CD8-positive, alpha-beta memory T cell (primary cell): ENCODE results near the gene YJEFN3. TPM values are rescaled to one million over a fixed set of nuclear protein-coding genes. Genes with fewer than 3 reads are reported as not detected.
A peak's percentile ranks its signal among the peaks of the same experiment; 100 is the strongest.

Experiments used
- CTCF ChIA-PET: fragments of 350-600 bp; sonication (Branson Sonifier 250); formaldehyde crosslinking; loops from one replicate; lab custom pipeline; 2021; ENCODE audit warnings: antibody characterized with exemption; lab: Charles Lee
- POLR2A ChIA-PET: fragments of 350-600 bp; sonication (Branson Sonifier 250); formaldehyde crosslinking; loops from one replicate; lab custom pipeline; 2021; ENCODE audit warnings: antibody characterized with exemption; lab: Charles Lee
- DNase-seq, 5 donors: peaks; one replicate each; pipeline versions ENCODE4 v3.0.0 to v3.0.0-alpha.2; 2020 to 2022; ENCODE audit warnings: mixed read lengths in 1 of 5
- H3K27ac ChIP-seq: one replicate; pipeline ENCODE4 v1.7.0; 2013; ENCODE audit warnings: low read depth, mild to moderate bottlenecking, low read length, moderate library complexity
- H3K27me3 ChIP-seq: 2 replicates; pipeline ENCODE4 v1.7.0; 2013; ENCODE audit warnings: low read length, mild to moderate bottlenecking; ENCODE audit not compliant: insufficient read depth, poor library complexity, severe bottlenecking
- H3K36me3 ChIP-seq: 2 replicates; pipeline ENCODE4 v1.7.0; 2013; ENCODE audit warnings: mild to moderate bottlenecking, low read length, moderate library complexity; ENCODE audit not compliant: insufficient read depth
- H3K4me1 ChIP-seq: 2 replicates; pipeline ENCODE4 v1.7.0; 2013; ENCODE audit warnings: mild to moderate bottlenecking, low read length, moderate library complexity; ENCODE audit not compliant: insufficient read depth
- H3K4me3 ChIP-seq: 2 replicates; pipeline ENCODE4 v1.7.0; 2013; ENCODE audit warnings: mild to moderate bottlenecking, low read length
- H3K9me3 ChIP-seq: 2 replicates; pipeline ENCODE4 v1.7.0; 2013; ENCODE audit warnings: mild to moderate bottlenecking, low read length
- H3K27ac Mint-ChIP-seq, 8 donors: one replicate each; pipeline ENCODE4 v1.8.0; 2020 to 2021; ENCODE audit warnings: mixed read lengths in 8 of 8, mild to moderate bottlenecking in 6 of 8, inconsistent platforms in 3 of 8, moderate library complexity in 3 of 8
- H3K27me3 Mint-ChIP-seq, 2 donors: one replicate each; pipeline ENCODE4 v1.8.0; 2020 to 2021; ENCODE audit warnings: mixed read lengths in 2 of 2, mild to moderate bottlenecking in 1 of 2, moderate library complexity in 1 of 2
- H3K36me3 Mint-ChIP-seq, 3 donors: one replicate each; pipeline ENCODE4 v1.8.0; 2020 to 2021; ENCODE audit warnings: mixed read lengths in 3 of 3, inconsistent platforms in 1 of 3, mild to moderate bottlenecking in 1 of 3
- H3K4me1 Mint-ChIP-seq, 3 donors: one replicate each; pipeline ENCODE4 v1.8.0; 2020 to 2021; ENCODE audit warnings: mixed read lengths in 3 of 3, inconsistent platforms in 1 of 3, mild to moderate bottlenecking in 1 of 3
- H3K4me3 Mint-ChIP-seq, 7 donors: one replicate each; pipeline ENCODE4 v1.8.0; 2020 to 2021; ENCODE audit warnings: mixed read lengths in 7 of 7, mild to moderate bottlenecking in 6 of 7, moderate library complexity in 4 of 7, inconsistent platforms in 2 of 7
- H3K9me3 Mint-ChIP-seq, 5 donors: one replicate each; pipeline ENCODE4 v1.8.0; 2020 to 2022; ENCODE audit warnings: mixed read lengths in 5 of 5, mild to moderate bottlenecking in 3 of 5, moderate library complexity in 2 of 5, inconsistent platforms in 1 of 5
- polyA plus RNA-seq: library from polyadenylated mRNA; unstranded; fragments of 300-500 nt; fragmentation: Illumina TruSeq; gene quantifications from one replicate; pipeline ENCODE4 v1.2.3, GENCODE V29; 2021
- total RNA-seq, 2 experiments: library from RNA; stranded (reverse); gene quantifications; one replicate each; pipeline ENCODE4 v1.2.3, GENCODE V29; 2021

YJEFN3 gene
- total and polyA plus RNA-seq, 3 experiments from 2014 or later = 6.5 to 7.5 TPM; not detected in 1

DNA sequence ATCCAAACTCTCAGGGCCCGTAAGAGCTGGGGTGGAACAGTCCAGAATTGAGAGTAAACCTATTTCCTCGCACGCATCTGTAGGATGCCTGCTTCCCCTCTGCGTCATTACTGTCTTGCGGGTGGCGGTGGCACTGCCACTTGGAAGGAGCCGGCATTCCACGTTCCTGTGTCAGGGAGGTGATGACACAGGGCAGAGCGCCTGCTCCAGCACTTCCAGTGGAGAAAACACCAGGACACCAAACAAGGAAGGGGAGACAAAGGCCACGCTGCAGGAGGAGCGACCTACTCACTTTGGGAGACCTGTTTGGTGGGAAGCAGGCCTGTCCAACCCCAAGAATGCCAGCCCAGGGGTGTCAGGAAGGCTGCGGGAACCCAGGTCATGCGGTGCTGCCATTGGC is 52.7 kb downstream of the YJEFN3 start:
- H3K27me3 Mint-ChIP-seq = no peaks in the 10 kb centered on the region
- ChIA-PET POLR2A (no interaction called here), CTCF (interaction anchor here (1.6 kb wide), 1 partner anchor 49 kb away, joined by 4 read pairs; no protein-coding TSS in a partner anchor)
- H3K4me3 Mint-ChIP-seq = no peak overlapping the region
- Histone ChIP-seq H3K36me3 (no peaks in the 10 kb centered on the region), H3K4me3 (no peak overlapping the region), H3K27ac (no peak overlapping the region), H3K9me3 (no peaks in the 10 kb centered on the region), H3K4me1 (peaks cover 8% of the 10 kb centered on the region), H3K27me3 (no peaks in the 10 kb centered on the region)
- DNase-seq = no peak
- H3K36me3 Mint-ChIP-seq = peaks cover 0 to 30% (median 5%) of the 10 kb centered on the region in 3 donors
- peak overlapping the region in 4 of 8 donors; percentile 55 to 75 (median 66) for H3K27ac Mint-ChIP-seq
- H3K9me3 Mint-ChIP-seq = no peaks in the 10 kb centered on the region
- peaks cover 9 to 20% (median 10%) of the 10 kb centered on the region in 3 donors for H3K4me1 Mint-ChIP-seq

DNA sequence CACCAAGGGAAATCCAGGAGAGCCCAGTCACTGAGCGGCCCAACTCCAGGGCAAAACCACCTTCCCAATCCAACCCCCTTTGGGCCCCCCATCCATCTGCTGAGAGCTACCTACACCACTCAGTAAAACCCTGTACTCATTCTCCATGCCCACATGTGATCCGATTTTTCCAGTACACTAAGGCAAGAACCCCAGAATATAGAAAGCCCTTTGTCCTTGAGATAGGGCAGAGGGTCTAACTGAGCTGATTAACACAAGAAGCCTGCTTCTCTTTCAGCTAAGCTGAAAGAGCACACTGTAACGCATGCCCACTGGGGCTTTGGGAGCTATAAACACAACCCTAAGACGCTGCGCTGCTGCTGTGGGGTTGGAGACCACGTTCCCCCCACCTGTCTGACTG is 53.8 kb downstream of the YJEFN3 start:
- H3K4me1 Mint-ChIP-seq = peaks cover 9 to 20% (median 10%) of the 10 kb centered on the region in 3 donors
- Histone ChIP-seq H3K27ac (no peak overlapping the region), H3K27me3 (no peaks in the 10 kb centered on the region), H3K4me1 (peaks cover 8% of the 10 kb centered on the region), H3K4me3 (no peak overlapping the region), H3K36me3 (no peaks in the 10 kb centered on the region), H3K9me3 (no peaks in the 10 kb centered on the region)
- ChIA-PET POLR2A (no interaction called here), CTCF (interaction anchor here (1.6 kb wide), 1 partner anchor 50 kb away, joined by 4 read pairs; no protein-coding TSS in a partner anchor)
- H3K9me3 Mint-ChIP-seq = no peaks in the 10 kb centered on the region
- H3K4me3 Mint-ChIP-seq = no peak overlapping the region
- DNase-seq = no peak
- no peaks in the 10 kb centered on the region for H3K27me3 Mint-ChIP-seq
- H3K27ac Mint-ChIP-seq = peak overlapping the region in 6 of 8 donors; percentile 43 to 91 (median 60)
- peaks cover 0 to 33% (median 5%) of the 10 kb centered on the region in 3 donors for H3K36me3 Mint-ChIP-seq

- no peak overlapping the region for H3K4me3 Mint-ChIP-seq
These were observed 55.6 kb downstream of the YJEFN3 start for GRCh38 chr19:19584356-19584755.

More at GRCh38 chr19:19584356-19584755, 55.6 kb downstream of the YJEFN3 start:
- no peaks in the 10 kb centered on the region for H3K27me3 ChIP-seq
- no peak overlapping the region for H3K4me3 ChIP-seq
- no peak overlapping the region for H3K27ac ChIP-seq
- no peak for DNase-seq
- peaks cover 17 to 35% (median 23%) of the 10 kb centered on the region in 3 donors for H3K4me1 Mint-ChIP-seq
- H3K36me3 ChIP-seq = no peaks in the 10 kb centered on the region
- POLR2A ChIA-PET = no interaction called here
- H3K4me1 ChIP-seq = peaks cover 16% of the 10 kb centered on the region
- peaks cover 0 to 36% (median 5%) of the 10 kb centered on the region in 3 donors for H3K36me3 Mint-ChIP-seq
- no peaks in the 10 kb centered on the region for H3K9me3 Mint-ChIP-seq
- CTCF ChIA-PET = no interaction called here
- no peaks in the 10 kb centered on the region for H3K27me3 Mint-ChIP-seq
- no peaks in the 10 kb centered on the region for H3K9me3 ChIP-seq
- H3K27ac Mint-ChIP-seq = no peak overlapping the region

Other genes with a start within 250 kb of the YJEFN3 start
- gene SUGP1, start 208.4 kb upstream of the YJEFN3 start, total RNA-seq = 10 to 100 TPM; 64.7 to 65.9 TPM
- gene SUGP1, start 208.4 kb upstream of the YJEFN3 start, polyA plus RNA-seq = 40.8 TPM
- gene MAU2, start 208.1 kb upstream of the YJEFN3 start, total RNA-seq = 10 to 100 TPM; 52.3 to 59.4 TPM
- 27.6 TPM for gene MAU2, start 208.1 kb upstream of the YJEFN3 start, polyA plus RNA-seq
- gene GATAD2A, start 123.2 kb upstream of the YJEFN3 start, total RNA-seq = 100 to 1,000 TPM; 176 to 182 TPM
- gene GATAD2A, start 123.2 kb upstream of the YJEFN3 start, polyA plus RNA-seq = 46.9 TPM
- 1 to 10 TPM; 3.1 to 3.4 TPM for gene TSSK6, start 13.4 kb upstream of the YJEFN3 start, total RNA-seq
- gene TSSK6, start 13.4 kb upstream of the YJEFN3 start, polyA plus RNA-seq = 1.4 TPM
- 100 to 1,000 TPM; 337 to 341 TPM for gene NDUFA13, start 12.7 kb upstream of the YJEFN3 start, total RNA-seq
- 334 TPM for gene NDUFA13, start 12.7 kb upstream of the YJEFN3 start, polyA plus RNA-seq
- gene CILP2, start 9.4 kb downstream of the YJEFN3 start, total RNA-seq = under 1 TPM; 0.07 to 0.11 TPM
- gene CILP2, start 9.4 kb downstream of the YJEFN3 start, polyA plus RNA-seq = 0.33 TPM
- gene PBX4, start 89.8 kb downstream of the YJEFN3 start, total RNA-seq = 10 to 100 TPM; 15.0 to 17.1 TPM
- 8.3 TPM for gene PBX4, start 89.8 kb downstream of the YJEFN3 start, polyA plus RNA-seq
- 10 to 100 TPM; 23.6 to 24.8 TPM for gene LPAR2, start 99.3 kb downstream of the YJEFN3 start, total RNA-seq
- 37.8 TPM for gene LPAR2, start 99.3 kb downstream of the YJEFN3 start, polyA plus RNA-seq
- 10 to 100 TPM; 54.5 to 60.3 TPM for gene GMIP, start 114.7 kb downstream of the YJEFN3 start, total RNA-seq
- 71.3 TPM for gene GMIP, start 114.7 kb downstream of the YJEFN3 start, polyA plus RNA-seq
- 10 to 100 TPM; 92.1 to 93.6 TPM for gene ATP13A1, start 134.8 kb downstream of the YJEFN3 start, total RNA-seq
- 41.7 TPM for gene ATP13A1, start 134.8 kb downstream of the YJEFN3 start, polyA plus RNA-seq
- gene ZNF101, start 139.9 kb downstream of the YJEFN3 start, total RNA-seq = 10 to 100 TPM; 73.6 to 74.0 TPM
- gene ZNF101, start 139.9 kb downstream of the YJEFN3 start, polyA plus RNA-seq = 103 TPM
- 1 to 10 TPM; 7.4 to 7.8 TPM for gene ZNF14, start 204.2 kb downstream of the YJEFN3 start, total RNA-seq
- gene ZNF14, start 204.2 kb downstream of the YJEFN3 start, polyA plus RNA-seq = 8.9 TPM